ENCODE data around the gene OR11H7. TPM values are rescaled to one million over a fixed set of nuclear protein-coding genes. Genes with fewer than 3 reads are reported as not detected.
A peak's percentile ranks its signal among the peaks of the same experiment; 100 is the strongest.
"Not testable (repeated sequence)": the region's sequence is repeated elsewhere in the genome, so short reads cannot be mapped to it uniquely, and the experiment has no call there.

Gene OR11H7
- total and polyA plus RNA-seq, 2 donors (not counting 1 experiment from before 2014, with no cell fraction given): not detected

DNA sequence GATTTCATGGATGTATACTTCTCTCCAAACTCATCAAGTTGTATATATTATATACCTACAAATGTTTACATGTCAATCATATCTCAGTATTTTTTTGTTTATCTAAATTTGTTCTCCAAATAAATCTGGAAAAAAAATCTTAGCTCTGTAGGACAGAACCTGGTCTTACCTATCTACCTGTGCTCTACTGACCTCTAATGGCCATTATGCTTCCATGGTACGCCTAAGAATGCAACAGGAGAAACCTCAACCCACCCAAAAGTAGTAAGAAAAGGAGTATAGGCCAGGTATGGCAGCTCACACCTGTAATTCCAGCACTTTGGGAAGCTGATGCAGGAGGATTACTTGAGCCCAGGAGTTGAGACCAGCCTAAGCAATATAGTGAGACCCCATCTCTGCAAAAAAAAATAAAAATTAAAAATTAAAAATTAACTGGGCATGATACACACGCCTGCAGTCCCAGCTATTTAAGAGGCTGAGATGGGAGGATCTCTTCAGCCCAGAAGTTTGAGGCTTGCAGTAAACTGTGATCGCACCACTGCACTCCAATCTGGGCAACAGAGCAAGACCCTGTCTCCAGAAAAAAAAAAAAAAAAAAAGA is 19.0 kb downstream of the OR11H7 start:
- H3K27ac ChIP-seq (ENCODE audit: insufficient read depth, low read length): no peak overlapping the region
- DNase-seq (ENCODE audit: low read depth in 2 of 2): no peak
- no peaks in the 10 kb centered on the region for H3K9me3 ChIP-seq (ENCODE audit: control insufficient read depth, insufficient read depth, low read depth, low read length)
- no peaks in the 10 kb centered on the region for H3K27me3 ChIP-seq (ENCODE audit: control insufficient read depth, insufficient read depth, low read length)
- no peak overlapping the region for H3K9ac ChIP-seq (ENCODE audit: insufficient read depth, low read length)
- H3K4me1 ChIP-seq (ENCODE audit: control insufficient read depth, extremely low read depth, insufficient read depth, low read length): no peaks in the 10 kb centered on the region
- H3K36me3 ChIP-seq (ENCODE audit: control insufficient read depth, insufficient read depth, low read length): no peaks in the 10 kb centered on the region
- H2AFZ ChIP-seq (ENCODE audit: low read length): no peak overlapping the region
- H3K79me2 ChIP-seq (ENCODE audit: control insufficient read depth, insufficient read depth, low read length): no peaks in the 10 kb centered on the region
- no peak overlapping the region for H3K4me3 ChIP-seq (replicated peaks in 1 of 4; ENCODE audit: control extremely low read depth in 1 of 4, insufficient read depth in 1 of 4, low read depth in 3 of 4, low read length in 4 of 4)
- no peaks in the 10 kb centered on the region for H4K20me1 ChIP-seq (ENCODE audit: control insufficient read depth, extremely low read depth, insufficient read depth, low read length)
- TF ChIP-seq, protein P1, sequence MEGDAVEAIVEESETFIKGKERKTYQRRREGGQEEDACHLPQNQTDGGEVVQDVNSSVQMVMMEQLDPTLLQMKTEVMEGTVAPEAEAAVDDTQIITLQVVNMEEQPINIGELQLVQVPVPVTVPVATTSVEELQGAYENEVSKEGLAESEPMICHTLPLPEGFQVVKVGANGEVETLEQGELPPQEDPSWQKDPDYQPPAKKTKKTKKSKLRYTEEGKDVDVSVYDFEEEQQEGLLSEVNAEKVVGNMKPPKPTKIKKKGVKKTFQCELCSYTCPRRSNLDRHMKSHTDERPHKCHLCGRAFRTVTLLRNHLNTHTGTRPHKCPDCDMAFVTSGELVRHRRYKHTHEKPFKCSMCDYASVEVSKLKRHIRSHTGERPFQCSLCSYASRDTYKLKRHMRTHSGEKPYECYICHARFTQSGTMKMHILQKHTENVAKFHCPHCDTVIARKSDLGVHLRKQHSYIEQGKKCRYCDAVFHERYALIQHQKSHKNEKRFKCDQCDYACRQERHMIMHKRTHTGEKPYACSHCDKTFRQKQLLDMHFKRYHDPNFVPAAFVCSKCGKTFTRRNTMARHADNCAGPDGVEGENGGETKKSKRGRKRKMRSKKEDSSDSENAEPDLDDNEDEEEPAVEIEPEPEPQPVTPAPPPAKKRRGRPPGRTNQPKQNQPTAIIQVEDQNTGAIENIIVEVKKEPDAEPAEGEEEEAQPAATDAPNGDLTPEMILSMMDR (conservative IDR thresholded peaks at IDR 0.05 in 1 of 2, IDR thresholded peaks at IDR 0.05 in 1 of 2; ENCODE audit: low read depth in 1 of 2, low read length in 2 of 2): no peak
- TF ChIP-seq EZH2 (IDR thresholded peaks at IDR 0.05; ENCODE audit: low read length, missing control alignments): no peak
- H3K4me2 ChIP-seq (ENCODE audit: extremely low read depth, insufficient read depth, low read length): no peak overlapping the region

DNA sequence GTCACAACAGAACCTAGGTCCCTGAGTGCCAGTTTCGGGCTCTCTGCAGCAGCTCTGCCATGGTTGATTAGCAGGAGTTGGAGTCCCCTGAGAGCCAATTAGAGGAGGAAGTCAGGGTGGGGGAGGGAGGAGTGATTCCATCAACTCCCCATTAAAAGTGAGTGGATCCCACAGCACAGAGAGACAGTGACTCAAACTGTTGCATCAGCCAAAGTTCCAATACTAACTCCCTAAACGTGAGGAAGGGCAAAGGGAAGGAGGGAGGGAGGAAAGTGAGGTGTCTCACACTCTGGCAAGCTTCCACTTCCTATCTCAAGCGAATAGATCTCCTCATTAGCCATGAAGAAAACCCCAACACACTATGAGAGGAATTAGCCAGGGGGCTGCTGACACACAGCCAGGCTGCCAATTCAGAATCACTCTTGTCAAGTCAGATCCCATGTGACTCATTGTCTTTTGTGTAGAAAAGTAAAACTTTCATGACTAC is 33.9 kb downstream of the OR11H7 start:
- Histone ChIP-seq H3K79me2 (ENCODE audit: control insufficient read depth, insufficient read depth, low read length) (no peaks in the 10 kb centered on the region), H3K4me2 (ENCODE audit: extremely low read depth, insufficient read depth, low read length) (no peak overlapping the region), H3K36me3 (ENCODE audit: control insufficient read depth, insufficient read depth, low read length) (no peaks in the 10 kb centered on the region), H2AFZ (ENCODE audit: low read length) (peak overlapping the region; percentile 26), H3K4me3 (replicated peaks in 1 of 4; ENCODE audit: control extremely low read depth in 1 of 4, insufficient read depth in 1 of 4, low read depth in 3 of 4, low read length in 4 of 4) (no peak overlapping the region), H3K9me3 (ENCODE audit: control insufficient read depth, insufficient read depth, low read depth, low read length) (no peaks in the 10 kb centered on the region), H3K4me1 (ENCODE audit: control insufficient read depth, extremely low read depth, insufficient read depth, low read length) (no peaks in the 10 kb centered on the region), H3K27me3 (ENCODE audit: control insufficient read depth, insufficient read depth, low read length) (no peaks in the 10 kb centered on the region), H4K20me1 (ENCODE audit: control insufficient read depth, extremely low read depth, insufficient read depth, low read length) (no peaks in the 10 kb centered on the region), H3K27ac (ENCODE audit: insufficient read depth, low read length) (no peak overlapping the region), H3K9ac (ENCODE audit: insufficient read depth, low read length) (no peak overlapping the region)
- no peak for TF ChIP-seq EZH2 (IDR thresholded peaks at IDR 0.05; ENCODE audit: low read length, missing control alignments)
- TF ChIP-seq, protein P1 (conservative IDR thresholded peaks at IDR 0.05 in 1 of 2, IDR thresholded peaks at IDR 0.05 in 1 of 2; ENCODE audit: low read depth in 1 of 2, low read length in 2 of 2): no peak
- peak; percentile 15 to 33 for DNase-seq (ENCODE audit: low read depth in 2 of 2)

DNA sequence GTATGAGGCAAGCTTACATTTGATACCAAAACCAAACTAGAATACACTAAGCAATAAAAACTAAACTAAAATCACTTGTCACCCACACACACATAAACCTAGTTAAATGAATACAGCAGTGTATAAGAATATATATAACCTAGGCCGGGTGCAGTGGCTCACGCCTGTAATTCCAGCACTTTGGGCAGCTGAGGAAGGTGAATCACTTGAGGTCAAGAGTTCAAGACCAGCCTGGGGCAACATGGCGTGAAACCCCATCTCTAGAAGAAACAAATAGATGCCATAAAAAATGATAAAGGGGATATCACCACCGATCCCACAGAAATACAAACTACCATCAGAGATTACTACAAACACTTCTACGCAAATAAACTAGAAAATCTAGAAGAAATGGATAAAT is 35.6 kb downstream of the OR11H7 start:
- not testable (repeated sequence) for H3K36me3 ChIP-seq (ENCODE audit: control insufficient read depth, insufficient read depth, low read length); H3K9ac ChIP-seq (ENCODE audit: insufficient read depth, low read length); H3K27me3 ChIP-seq (ENCODE audit: control insufficient read depth, insufficient read depth, low read length); H3K4me3 ChIP-seq (replicated peaks in 1 of 4; ENCODE audit: control extremely low read depth in 1 of 4, insufficient read depth in 1 of 4, low read depth in 3 of 4, low read length in 4 of 4); H3K4me2 ChIP-seq (ENCODE audit: extremely low read depth, insufficient read depth, low read length); H3K9me3 ChIP-seq (ENCODE audit: control insufficient read depth, insufficient read depth, low read depth, low read length); H3K79me2 ChIP-seq (ENCODE audit: control insufficient read depth, insufficient read depth, low read length); H4K20me1 ChIP-seq (ENCODE audit: control insufficient read depth, extremely low read depth, insufficient read depth, low read length); H2AFZ ChIP-seq (ENCODE audit: low read length); H3K27ac ChIP-seq (ENCODE audit: insufficient read depth, low read length); DNase-seq (ENCODE audit: low read depth in 2 of 2); H3K4me1 ChIP-seq (ENCODE audit: control insufficient read depth, extremely low read depth, insufficient read depth, low read length)
